H1 (cell line): ENCODE data around the gene PFKP. TPM values are rescaled to one million over a fixed set of nuclear protein-coding genes. Genes with fewer than 3 reads are reported as not detected.

Experiments
- ATF3 ChIP-seq: IDR thresholded peaks from 2 replicates; pipeline ENCODE4 v1.6.1; 2011; ENCODE audit warnings: low read depth, mild to moderate bottlenecking, low read length; ENCODE audit not compliant: insufficient read depth
- BRCA1 ChIP-seq: IDR thresholded peaks from 2 replicates; pipeline ENCODE4 v1.6.1; 2012; ENCODE audit warnings: low read depth, low read length, improper control_type of control experiment
- EZH2 ChIP-seq: fragments of 200-600 bp; sonication (generic); IDR thresholded peaks from 2 replicates; pipeline ENCODE4 v1.7.1; 2012; ENCODE audit warnings: low read depth, mild to moderate bottlenecking, moderate library complexity, low read length, inconsistent platforms; ENCODE audit not compliant: severe bottlenecking
- SIRT6 ChIP-seq: IDR thresholded peaks from one replicate; pipeline ENCODE4 v1.7.1; 2012; ENCODE audit warnings: low read length, inconsistent platforms
- SP4 ChIP-seq: IDR thresholded peaks from 2 replicates; pipeline ENCODE4 v1.6.1; 2012; ENCODE audit warnings: low read length, inconsistent platforms
- TEAD4 ChIP-seq: IDR thresholded peaks from 2 replicates; pipeline ENCODE4 v1.6.1; 2012; ENCODE audit warnings: low read depth, low read length, inconsistent platforms, mixed read lengths
- polyA plus RNA-seq, 7 experiments: library from polyadenylated mRNA; depleted of rRNA in 3 of 7; stranded (reverse) in 5 of 7; unstranded in 2 of 7; fragments of >200 nt in 5 of 7; fragments of 200-250 nt in 2 of 7; gene quantifications; 1 replicate in 5 of 7; 2 replicates in 1 of 7; 4 replicates in 1 of 7; pipeline versions ENCODE4 v1.2.1 to v1.2.3, GENCODE V29; 2011 to 2013; ENCODE audit warnings: missing spikeins in 2 of 7, mixed read lengths in 2 of 7
- total RNA-seq: library from RNA; stranded (reverse); fragmentation: NEBNext Ultra II Directional; extraction: Animal tissue kit (Norgen Biotek cat#: 25700); gene quantifications from 2 replicates; pipeline ENCODE4 v1.2.1, GENCODE V29; 2021

Gene PFKP
- total and polyA plus RNA-seq, 2 of the 8 experiments (the other 6 are each of a cell fraction or from before 2014, with no cell fraction given), result 51.2 to 128 TPM

- TF ChIP-seq BRCA1 (no peak), ATF3 (no peak), SIRT6 (no peak), EZH2 (no peak), TEAD4 (no peak), SP4 (no peak)
These were observed 7.4 kb upstream of the PFKP start (continued) for GRCh38 chr10:3059974-3060373.
